Ovary (tissue), 9 donors: Measurements from ENCODE around the gene PCDHGA1. TPM values are rescaled to one million over a fixed set of nuclear protein-coding genes. Genes with fewer than 3 reads are reported as not detected.
A peak's percentile ranks its signal among the peaks of the same experiment; 100 is the strongest.
"Not testable (repeated sequence)": the region's sequence is repeated elsewhere in the genome, so short reads cannot be mapped to it uniquely, and the experiment has no call there.

Experiments used
- DNase-seq, 5 donors: peaks; one replicate each; pipeline ENCODE4 v3.0.0-alpha.2; 2019 to 2020
- H3K27ac ChIP-seq, 2 donors: fragments of 200-600 bp; one replicate each; pipeline versions ENCODE4 v1.5.1 to v1.8.0; 2019 to 2022
- H3K27me3 ChIP-seq: fragments of 200-600 bp; one replicate; pipeline ENCODE4 v1.8.0; 2022
- H3K36me3 ChIP-seq: fragments of 200-600 bp; sonication (generic); one replicate; pipeline ENCODE4 v1.5.1; 2019
- H3K4me1 ChIP-seq: one replicate; pipeline ENCODE4 v1.8.1; 2013; ENCODE audit warnings: mild to moderate bottlenecking, moderate library complexity; ENCODE audit not compliant: insufficient read depth
- H3K4me3 ChIP-seq: fragments of 200-600 bp; sonication (generic); one replicate; pipeline ENCODE4 v1.5.1; 2017
- H3K9me3 ChIP-seq, 2 donors: fragments of 200-600 bp in 1 of 2; sonication (generic) in 1 of 2; one replicate each; pipeline versions ENCODE4 v1.5.1 to v1.8.1; 2013 to 2019; ENCODE audit warnings: mild to moderate bottlenecking in 1 of 2, moderate library complexity in 1 of 2
- CTCF ChIP-seq, 3 donors: fragments of 450-650 bp in 2 of 3; fragments of 200-600 bp in 1 of 3; IDR thresholded peaks; one replicate each; pipeline versions ENCODE4 v1.5.1 to v1.8.0; 2016 to 2022; ENCODE audit warnings: antibody characterized with exemption in 3 of 3, mild to moderate bottlenecking in 1 of 3
- EP300 ChIP-seq: sonication (generic); formaldehyde crosslinking; IDR thresholded peaks from one replicate; pipeline ENCODE4 v1.6.1; 2017; ENCODE audit warnings: antibody characterized with exemption
- POLR2A ChIP-seq: fragments of 450-650 bp; IDR thresholded peaks from one replicate; pipeline ENCODE4 v1.6.1; 2017; ENCODE audit warnings: antibody characterized with exemption, mild to moderate bottlenecking, moderate library complexity
- WGBS, 3 donors: extraction: QIAGEN DNeasy Blood & Tissue Kit in 1 of 3; methylation state at CpG; one replicate each; pipeline versions ENCODE4 v1.1.5 to v1.1.7; 2013 to 2017; 5-methylcytosine and 5-hydroxymethylcytosine counted together
- intact Hi-C, 4 donors: fragments of 100-400 bp; cut with DNase I; formaldehyde crosslinking; loops; one replicate each; pipeline versions ENCODE4 v1.11.0 to v1.15.1; 2022 to 2023
- polyA plus RNA-seq, 2 donors: library from polyadenylated mRNA; stranded (reverse); fragments of 200-250 nt in 1 of 2; fragments of 350-450 nt in 1 of 2; fragmentation: Illumina TruSeq in 1 of 2; extraction: RNeasy Lipid Tissue Mini Kit (QIAGEN cat#74804) in 1 of 2; gene quantifications; one replicate each; pipeline ENCODE4 v1.2.3, GENCODE V29; 2013 to 2014
- total RNA-seq, 7 donors: library from RNA; depleted of rRNA in 2 of 7; stranded (reverse); fragments of >200 nt in 2 of 7; fragmentation: NEBNext Ultra II Directional in 3 of 7; extraction: Animal tissue kit (Norgen Biotek cat#: 25700) in 3 of 7; gene quantifications; one replicate each; pipeline versions ENCODE4 v1.1.0 to v1.2.4, GENCODE V29; 2016 to 2023
- donor health status: DM: no; HTN: no; CAD: no; lungs with moderate emphysema.
- donor health status: DM: no; HTN: no; CAD: no.
- donor health status: Bipolar disorder and iron deficiency.
- donor health status: DM: yes; HTN: yes; CAD: no.
- donor health status: DM: no; HTN: no; CAD: no.
- donor health status: DM: yes; HTN: yes; CAD: no.

PCDHGA1 gene
- total and polyA plus RNA-seq, 9 donors, result 0.29 to 2.8 (median 0.94) TPM

- Histone ChIP-seq H3K4me1 (peaks cover 2% of the 10 kb centered on the region), H3K4me3 (peak within 1 kb of the TSS; percentile 16), H3K27ac (no peak within 1 kb of the TSS), H3K36me3 (peaks cover 4% of the 10 kb centered on the region), H3K27me3 (no peaks in the 10 kb centered on the region), H3K9me3 (peaks cover 14 to 53% of the 10 kb centered on the region in 2 donors)
- 14 to 21% (median 15%) methylated on average over 31 of the region's 31 CpGs for WGBS, 3 donors
- DNase-seq, result peak in 1 of 5 donors; percentile 14
- intact Hi-C loops, result loop anchor here in 1 of 4 donors (10.0 kb wide), 1 partner anchor 112 kb away; no protein-coding TSS in a partner anchor
- no peak for TF ChIP-seq CTCF (IDR thresholded peaks at IDR 0.05)
- TF ChIP-seq EP300, result no peak
- no peak for TF ChIP-seq POLR2A
Measured at GRCh38 chr5:141412854-141413539, 82.7 kb downstream of the PCDHGA1 start, which contains the start of gene PCDHGA10. Gene PCDHGA10, plus strand, starts transcription at chr5:141412987. Its CDS starts 189 bp downstream, at chr5:141413176.

GRCh38 chr5:141413540-141414069, 83.3 kb downstream of the PCDHGA1 start:
- TF ChIP-seq CTCF (IDR thresholded peaks at IDR 0.05), result no peak
- no peak for TF ChIP-seq EP300
- no peak for TF ChIP-seq POLR2A
- peaks cover 14 to 56% of the 10 kb centered on the region in 2 donors for H3K9me3 ChIP-seq
- H3K4me1 ChIP-seq, result peaks cover 2% of the 10 kb centered on the region
- peaks cover 4% of the 10 kb centered on the region for H3K36me3 ChIP-seq
- intact Hi-C loops, result loop anchor here in 1 of 4 donors (10.0 kb wide), 1 partner anchor 111 kb away; no protein-coding TSS in a partner anchor
- H3K4me3 ChIP-seq, result peak overlapping the region; percentile 16
- peak in 1 of 5 donors; percentile 12 for DNase-seq
- no peaks in the 10 kb centered on the region for H3K27me3 ChIP-seq
- 15 to 20% (median 16%) methylated on average over 25 of the region's 25 CpGs for WGBS, 3 donors
- no peak overlapping the region for H3K27ac ChIP-seq

GRCh38 chr5:141414548-141415274, 84.4 kb downstream of the PCDHGA1 start:
- not testable (repeated sequence) for H3K27ac ChIP-seq, H3K4me3 ChIP-seq, H3K36me3 ChIP-seq, DNase-seq, H3K4me1 ChIP-seq, H3K27me3 ChIP-seq
- 22 to 37% (median 23%) methylated on average over 36 to 46 of the region's 46 CpGs for WGBS, 3 donors
- H3K9me3 ChIP-seq, result peaks cover 16 to 56% of the 10 kb centered on the region in 2 donors
- intact Hi-C loops, result loop anchor here in 2 of 4 donors (5.0 to 10.0 kb wide), 2 partner anchors 110 to 143 kb away; no protein-coding TSS in a partner anchor

GRCh38 chr5:141415275-141415618, 84.9 kb downstream of the PCDHGA1 start:
- not testable (repeated sequence) for H3K27ac ChIP-seq, H3K4me3 ChIP-seq, H3K27me3 ChIP-seq, H3K4me1 ChIP-seq, DNase-seq, H3K36me3 ChIP-seq
- intact Hi-C loops, result loop anchor here in 2 of 4 donors (5.0 to 10.0 kb wide), 2 partner anchors 110 to 142 kb away; no protein-coding TSS in a partner anchor
- 20 to 27% (median 23%) methylated on average over 16 to 24 of the region's 24 CpGs for WGBS, 3 donors
- H3K9me3 ChIP-seq, result peaks cover 12 to 54% of the 10 kb centered on the region in 2 donors

- not testable (repeated sequence) for H3K27ac ChIP-seq, H3K36me3 ChIP-seq, H3K4me1 ChIP-seq, H3K27me3 ChIP-seq
- peak within 1 kb of the TSS; percentile 23 for H3K4me3 ChIP-seq
- peak; percentile 44 to 74 (median 64) for DNase-seq
- H3K9me3 ChIP-seq, result peaks cover 10 to 55% of the 10 kb centered on the region in 2 donors
- WGBS, 3 donors, result 7 to 12% (median 10%) methylated on average over 35 to 46 of the region's 47 CpGs
- intact Hi-C loops, result loop anchor here in 2 of 4 donors (5.0 to 10.0 kb wide), 2 partner anchors 107 to 140 kb away; no protein-coding TSS in a partner anchor
- TF ChIP-seq CTCF (IDR thresholded peaks at IDR 0.05), result peak in 1 of 3 donors; percentile 42
Measured at GRCh38 chr5:141417494-141418172, 87.3 kb downstream of the PCDHGA1 start, which contains the start of gene PCDHGB7. Gene PCDHGB7, plus strand, starts transcription at chr5:141417677. Its CDS starts 183 bp downstream, at chr5:141417860.
